Ishikawa (cell line): ENCODE results near the gene C1orf122.

Experiments
- CEBPB ChIP-seq: IDR thresholded peaks from 2 replicates; pipeline ENCODE4 v1.6.1; 2012
- CREB1 ChIP-seq: IDR thresholded peaks from 2 replicates; pipeline ENCODE4 v1.6.1; 2012; ENCODE audit warnings: low read depth
- EGR1 ChIP-seq: IDR thresholded peaks from 2 replicates; pipeline ENCODE4 v1.6.1; 2012
- EP300 ChIP-seq: IDR thresholded peaks from 2 replicates; pipeline ENCODE4 v1.6.1; 2012; ENCODE audit warnings: borderline replicate concordance
- FOXM1 ChIP-seq: IDR thresholded peaks from 2 replicates; pipeline ENCODE4 v1.6.1; 2012; ENCODE audit warnings: low read depth, borderline replicate concordance
- NFIC ChIP-seq: IDR thresholded peaks from 2 replicates; pipeline ENCODE4 v1.6.1; 2012
- RAD21 ChIP-seq: IDR thresholded peaks from 2 replicates; pipeline ENCODE4 v1.6.1; 2012; ENCODE audit warnings: low read depth
- TAF1 ChIP-seq: IDR thresholded peaks from 2 replicates; pipeline ENCODE4 v1.6.1; 2012; ENCODE audit warnings: low read depth, mild to moderate bottlenecking
- TCF12 ChIP-seq: IDR thresholded peaks from 2 replicates; pipeline ENCODE4 v1.6.1; 2012; ENCODE audit warnings: low read depth
- TEAD4 ChIP-seq: IDR thresholded peaks from 2 replicates; pipeline ENCODE4 v1.6.1; 2012
- YY1 ChIP-seq: IDR thresholded peaks from 2 replicates; pipeline ENCODE4 v1.6.1; 2012; ENCODE audit warnings: low read depth
- ZBTB7A ChIP-seq: IDR thresholded peaks from 2 replicates; pipeline ENCODE4 v1.6.1; 2012; ENCODE audit warnings: low read depth
- TF ChIP-seq, protein P1 (sequence below): IDR thresholded peaks from 2 replicates; pipeline ENCODE4 v1.6.1; 2012
- TF ChIP-seq, protein P2 (sequence below): IDR thresholded peaks from 2 replicates; pipeline ENCODE4 v1.6.1; 2012; ENCODE audit warnings: low read depth, mild to moderate bottlenecking
- TF ChIP-seq, protein P3 (sequence below): IDR thresholded peaks from 2 replicates; pipeline ENCODE4 v1.6.1; 2012

C1orf122 gene

GRCh38 chr1:37813529-37814145 lies 6.0 kb downstream of the C1orf122 start:
- TF ChIP-seq EP300 = no peak

DNA sequence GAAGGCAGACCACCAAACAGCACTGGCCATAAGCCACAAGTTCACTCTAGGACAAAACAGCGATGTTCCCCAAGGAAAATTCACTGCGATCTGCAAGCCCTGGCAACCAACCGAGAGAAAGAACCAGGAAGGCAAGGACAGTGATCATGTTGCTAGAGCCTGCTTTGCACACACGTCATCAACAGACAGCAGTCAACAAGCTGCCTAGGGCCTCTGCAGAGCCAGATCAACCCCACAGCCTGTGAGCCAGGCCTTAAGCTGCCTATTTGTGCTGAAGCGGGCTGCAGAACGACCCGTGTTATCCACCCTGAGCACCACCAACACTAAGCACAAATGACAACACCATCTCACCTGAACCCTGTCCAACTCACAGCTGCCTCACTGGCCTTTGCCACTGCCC lies 6.7 kb downstream of the C1orf122 start:
- no peak for TF ChIP-seq FOXM1
- TF ChIP-seq TCF12 = no peak
- TF ChIP-seq, protein P1, sequence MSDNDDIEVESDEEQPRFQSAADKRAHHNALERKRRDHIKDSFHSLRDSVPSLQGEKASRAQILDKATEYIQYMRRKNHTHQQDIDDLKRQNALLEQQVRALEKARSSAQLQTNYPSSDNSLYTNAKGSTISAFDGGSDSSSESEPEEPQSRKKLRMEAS = no peak
- no peak for TF ChIP-seq TEAD4
- TF ChIP-seq NFIC = no peak
- no peak for TF ChIP-seq CEBPB
- TF ChIP-seq, protein P2, sequence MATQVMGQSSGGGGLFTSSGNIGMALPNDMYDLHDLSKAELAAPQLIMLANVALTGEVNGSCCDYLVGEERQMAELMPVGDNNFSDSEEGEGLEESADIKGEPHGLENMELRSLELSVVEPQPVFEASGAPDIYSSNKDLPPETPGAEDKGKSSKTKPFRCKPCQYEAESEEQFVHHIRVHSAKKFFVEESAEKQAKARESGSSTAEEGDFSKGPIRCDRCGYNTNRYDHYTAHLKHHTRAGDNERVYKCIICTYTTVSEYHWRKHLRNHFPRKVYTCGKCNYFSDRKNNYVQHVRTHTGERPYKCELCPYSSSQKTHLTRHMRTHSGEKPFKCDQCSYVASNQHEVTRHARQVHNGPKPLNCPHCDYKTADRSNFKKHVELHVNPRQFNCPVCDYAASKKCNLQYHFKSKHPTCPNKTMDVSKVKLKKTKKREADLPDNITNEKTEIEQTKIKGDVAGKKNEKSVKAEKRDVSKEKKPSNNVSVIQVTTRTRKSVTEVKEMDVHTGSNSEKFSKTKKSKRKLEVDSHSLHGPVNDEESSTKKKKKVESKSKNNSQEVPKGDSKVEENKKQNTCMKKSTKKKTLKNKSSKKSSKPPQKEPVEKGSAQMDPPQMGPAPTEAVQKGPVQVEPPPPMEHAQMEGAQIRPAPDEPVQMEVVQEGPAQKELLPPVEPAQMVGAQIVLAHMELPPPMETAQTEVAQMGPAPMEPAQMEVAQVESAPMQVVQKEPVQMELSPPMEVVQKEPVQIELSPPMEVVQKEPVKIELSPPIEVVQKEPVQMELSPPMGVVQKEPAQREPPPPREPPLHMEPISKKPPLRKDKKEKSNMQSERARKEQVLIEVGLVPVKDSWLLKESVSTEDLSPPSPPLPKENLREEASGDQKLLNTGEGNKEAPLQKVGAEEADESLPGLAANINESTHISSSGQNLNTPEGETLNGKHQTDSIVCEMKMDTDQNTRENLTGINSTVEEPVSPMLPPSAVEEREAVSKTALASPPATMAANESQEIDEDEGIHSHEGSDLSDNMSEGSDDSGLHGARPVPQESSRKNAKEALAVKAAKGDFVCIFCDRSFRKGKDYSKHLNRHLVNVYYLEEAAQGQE = no peak
- TF ChIP-seq EGR1 = no peak
- TF ChIP-seq YY1 = no peak
- no peak for TF ChIP-seq EP300
- no peak for TF ChIP-seq CREB1
- no peak for TF ChIP-seq RAD21
- TF ChIP-seq ZBTB7A = no peak
- TF ChIP-seq, protein P3, sequence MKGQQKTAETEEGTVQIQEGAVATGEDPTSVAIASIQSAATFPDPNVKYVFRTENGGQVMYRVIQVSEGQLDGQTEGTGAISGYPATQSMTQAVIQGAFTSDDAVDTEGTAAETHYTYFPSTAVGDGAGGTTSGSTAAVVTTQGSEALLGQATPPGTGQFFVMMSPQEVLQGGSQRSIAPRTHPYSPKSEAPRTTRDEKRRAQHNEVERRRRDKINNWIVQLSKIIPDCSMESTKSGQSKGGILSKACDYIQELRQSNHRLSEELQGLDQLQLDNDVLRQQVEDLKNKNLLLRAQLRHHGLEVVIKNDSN = no peak
- no peak for TF ChIP-seq TAF1

DNA sequence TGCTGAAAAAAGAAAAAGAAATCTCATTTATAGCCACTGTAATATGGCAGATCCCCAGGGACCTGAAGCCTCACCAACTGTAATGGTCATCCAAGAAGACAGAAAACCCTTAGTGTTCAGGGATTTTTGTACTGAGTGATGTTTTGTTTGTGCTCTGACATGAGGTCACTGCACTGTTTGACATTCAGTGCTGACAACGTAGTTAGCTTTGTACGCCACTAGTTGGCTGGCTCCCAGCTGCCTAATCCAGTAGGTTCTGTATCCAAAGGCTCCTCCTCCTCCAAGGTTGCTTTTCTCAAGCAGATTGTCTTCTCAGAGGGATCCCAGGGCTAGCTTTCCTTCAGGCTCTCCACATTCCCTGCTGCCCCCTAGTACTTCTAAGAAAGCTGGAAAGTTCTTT lies 9.9 kb downstream of the C1orf122 start:
- TF ChIP-seq TCF12 (no peak), CEBPB (no peak), ZBTB7A (no peak), CREB1 (no peak), TAF1 (no peak), FOXM1 (no peak), EGR1 (no peak), RAD21 (no peak), EP300 (no peak), NFIC (no peak)
- TF ChIP-seq, protein P2 = no peak
- TF ChIP-seq, protein P3 = no peak
- TF ChIP-seq, protein P1 = no peak

GRCh38 chr1:37821481-37821880 lies 13.9 kb downstream of the C1orf122 start:
- TF ChIP-seq TCF12 (no peak), RAD21 (no peak), EGR1 (no peak), YY1 (no peak), TEAD4 (no peak), ZBTB7A (no peak), NFIC (no peak), CREB1 (no peak), EP300 (no peak), CEBPB (no peak), TAF1 (no peak), FOXM1 (no peak)
- TF ChIP-seq, protein P2 = no peak
- TF ChIP-seq, protein P3 = no peak
- TF ChIP-seq, protein P1 = no peak
